Aorta (tissue), 5 donors: Measurements from ENCODE around the gene NBEA. TPM values are rescaled to one million over a fixed set of nuclear protein-coding genes. Genes with fewer than 3 reads are reported as not detected.

Experiments
- ATAC-seq: fragments of 200-7000 bp; cut with Tn5 transposase; one replicate; pipeline ENCODE4 v1.9.1; 2022; ENCODE audit warnings: moderate library complexity; ENCODE audit not compliant: low FRiP score
- DNase-seq, 2 donors: peaks; one replicate each; pipeline ENCODE4 v3.0.0-alpha.2; 2020
- H3K27ac ChIP-seq, 2 donors: one replicate each; pipeline ENCODE4 v1.5.1; 2013; ENCODE audit warnings: low read length in 2 of 2, mild to moderate bottlenecking in 2 of 2, moderate library complexity in 2 of 2, control low read depth in 1 of 2, inconsistent platforms in 1 of 2, low read depth in 1 of 2
- H3K27me3 ChIP-seq, 2 donors: one replicate each; pipeline ENCODE4 v1.6.1; 2013; ENCODE audit warnings: control low read depth in 1 of 2, low read length in 1 of 2, mild to moderate bottlenecking in 1 of 2, moderate library complexity in 1 of 2; ENCODE audit not compliant: insufficient read depth in 2 of 2, control insufficient read depth in 1 of 2
- H3K36me3 ChIP-seq, 2 donors: one replicate each; pipeline ENCODE4 v1.6.1; 2013; ENCODE audit warnings: control low read depth in 1 of 2, low read length in 1 of 2, mild to moderate bottlenecking in 1 of 2; ENCODE audit not compliant: insufficient read depth in 2 of 2, control insufficient read depth in 1 of 2
- H3K4me1 ChIP-seq, 2 donors: one replicate each; pipeline ENCODE4 v1.6.1; 2013; ENCODE audit warnings: low read length in 2 of 2, control low read depth in 1 of 2, mild to moderate bottlenecking in 1 of 2, moderate library complexity in 1 of 2; ENCODE audit not compliant: insufficient read depth in 2 of 2, control insufficient read depth in 1 of 2
- H3K4me3 ChIP-seq, 2 donors: one replicate each; pipeline ENCODE4 v1.5.1; 2013; ENCODE audit warnings: low read length in 2 of 2, control low read depth in 1 of 2, mild to moderate bottlenecking in 1 of 2
- H3K9me3 ChIP-seq: one replicate; pipeline ENCODE4 v1.6.1; 2013; ENCODE audit warnings: mild to moderate bottlenecking, low read length; ENCODE audit not compliant: control insufficient read depth
- WGBS, 2 donors: extraction: QIAGEN DNeasy Blood & Tissue Kit; methylation state at CpG; one replicate each; pipeline ENCODE4 v1.1.7; 2013; 5-methylcytosine and 5-hydroxymethylcytosine counted together
- intact Hi-C, 2 donors: fragments of 100-400 bp; cut with DNase I; formaldehyde crosslinking; loops; one replicate each; pipeline versions ENCODE4 v1.14.2 to v1.15.0; 2022
- polyA plus RNA-seq, 2 donors: library from polyadenylated mRNA; stranded (reverse); fragments of 200-250 nt; gene quantifications; one replicate each; pipeline ENCODE4 v1.2.3, GENCODE V29; 2013
- total RNA-seq, 2 donors: library from RNA; stranded (reverse); fragmentation: NEBNext Ultra II Directional; extraction: Animal tissue kit (Norgen Biotek cat#: 25700); gene quantifications; one replicate each; pipeline ENCODE4 v1.2.1, GENCODE V29; 2021
- donor health status: healthy with polysubstance abuse.
- donor health status: Bipolar disorder and iron deficiency.
- donor health status: DM: no; HTN: no; CAD: no.
- donor health status: DM: no; HTN: no; CAD: no.
- donor health status: DM: yes; HTN: yes; CAD: no.

Gene NBEA
- total and polyA plus RNA-seq, 4 donors, result 1.9 to 14.7 (median 8.8) TPM

DNA sequence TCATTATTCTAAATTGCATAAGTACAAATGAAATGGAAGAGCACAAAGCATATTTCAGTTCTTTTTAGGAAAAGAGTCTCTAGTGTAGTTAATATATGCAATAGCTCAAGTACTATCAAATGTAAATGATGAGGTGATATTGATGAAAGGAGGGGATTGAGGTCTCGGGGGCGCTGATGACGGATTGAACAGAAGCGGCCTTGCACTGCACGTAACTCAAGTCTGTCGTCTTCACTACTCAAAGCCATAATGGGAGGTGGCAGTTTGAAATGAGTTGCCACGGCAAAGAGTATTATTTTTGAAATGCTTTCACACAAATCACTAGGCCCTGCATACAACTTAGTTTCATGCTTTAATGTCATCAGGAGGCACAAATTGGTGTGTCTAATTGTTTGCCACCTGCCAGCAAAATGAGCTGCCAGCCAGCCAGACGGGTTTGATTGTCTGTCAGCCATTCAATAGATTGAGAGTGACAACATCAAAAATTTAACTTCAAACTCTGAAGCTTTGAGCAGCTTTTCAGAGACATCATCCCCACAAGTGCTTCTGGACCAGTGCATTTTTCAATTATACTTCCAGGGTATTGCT, 256.6 kb downstream of the NBEA start:
- Histone ChIP-seq H3K27ac (no peak overlapping the region), H3K9me3 (no peaks in the 10 kb centered on the region), H3K27me3 (no peaks in the 10 kb centered on the region), H3K36me3 (no peaks in the 10 kb centered on the region), H3K4me3 (no peak overlapping the region), H3K4me1 (no peaks in the 10 kb centered on the region)
- intact Hi-C loops, result no loop called here
- ATAC-seq (no peak), DNase-seq (no peak)
- 87 to 89% methylated on average over 8 of the region's 8 CpGs for WGBS, 2 donors

DNA sequence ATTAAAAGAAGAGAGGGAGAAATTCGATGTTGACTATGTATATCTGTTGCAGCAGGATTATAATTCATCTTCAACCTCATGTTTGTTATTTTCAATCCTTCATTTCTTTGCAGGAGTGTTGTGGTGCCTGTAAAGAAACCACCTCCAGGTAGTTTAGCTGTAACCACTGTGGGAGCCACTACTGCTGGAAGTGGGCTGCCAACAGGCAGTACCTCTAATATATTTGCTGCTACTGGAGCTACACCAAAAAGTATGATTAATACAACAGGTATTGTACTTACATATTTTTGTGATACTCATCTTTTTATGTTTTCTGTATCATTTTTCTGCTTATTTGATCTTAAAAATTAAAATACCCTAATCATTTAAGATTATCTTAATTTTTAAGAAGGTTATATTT, 266.5 kb downstream of the NBEA start:
- H3K4me1 ChIP-seq, result no peaks in the 10 kb centered on the region
- no peaks in the 10 kb centered on the region for H3K9me3 ChIP-seq
- no peak for DNase-seq
- no peak overlapping the region for H3K4me3 ChIP-seq
- intact Hi-C loops, result no loop called here
- H3K27me3 ChIP-seq, result no peaks in the 10 kb centered on the region
- no peaks in the 10 kb centered on the region for H3K36me3 ChIP-seq
- no peak for ATAC-seq
- H3K27ac ChIP-seq, result no peak overlapping the region
- WGBS, 2 donors, result 89 to 91% methylated on average over 1 of the region's 1 CpG

DNA sequence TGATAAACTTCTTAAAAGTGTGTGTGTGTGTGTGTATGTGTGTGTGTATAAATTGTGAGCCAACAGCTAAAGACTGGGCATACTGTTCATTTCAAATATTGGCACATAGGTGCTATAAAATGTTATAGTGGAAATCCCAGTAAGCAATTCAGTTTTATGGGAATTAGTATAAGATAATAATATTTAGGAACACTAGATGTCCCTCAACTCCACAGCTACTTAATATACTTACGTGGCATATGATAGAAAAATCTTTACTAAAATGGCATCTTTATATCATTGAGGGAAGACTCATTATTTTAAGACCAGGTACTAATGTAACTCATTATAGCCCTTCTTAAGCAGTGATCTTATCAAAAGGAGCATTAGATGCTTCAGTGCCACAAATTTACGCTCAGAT, 268.2 kb downstream of the NBEA start:
- intact Hi-C loops, result no loop called here
- Histone ChIP-seq H3K36me3 (no peaks in the 10 kb centered on the region), H3K4me3 (no peak overlapping the region), H3K27ac (no peak overlapping the region), H3K9me3 (no peaks in the 10 kb centered on the region), H3K27me3 (no peaks in the 10 kb centered on the region), H3K4me1 (no peaks in the 10 kb centered on the region)
- DNase-seq (no peak), ATAC-seq (no peak)
- whole genome bisulfite sequencing, 2 donors, result 76 to 82% methylated on average over 2 of the region's 2 CpGs

DNA sequence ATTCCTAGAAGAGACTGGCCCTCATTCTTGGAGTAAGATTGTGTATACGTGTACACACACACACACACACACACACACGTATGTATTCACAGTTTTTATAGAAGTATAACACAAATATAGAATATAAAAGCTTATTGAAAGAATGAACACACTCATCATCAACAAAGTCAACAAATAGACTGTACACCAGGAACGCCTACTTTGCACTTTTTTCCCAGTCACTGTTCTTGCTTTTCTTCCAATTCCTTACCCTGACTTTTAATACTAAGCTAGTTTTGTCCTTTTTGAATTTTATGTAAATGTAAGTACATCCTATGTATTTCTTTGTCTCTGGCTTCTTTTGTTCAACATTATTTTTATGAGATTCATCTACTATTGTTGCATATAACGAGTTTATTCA, 269.9 kb downstream of the NBEA start:
- H3K4me3 ChIP-seq, result no peak overlapping the region
- ATAC-seq, result no peak
- 90 to 92% methylated on average over 4 of the region's 4 CpGs for WGBS, 2 donors
- DNase-seq, result no peak
- H3K27me3 ChIP-seq, result no peaks in the 10 kb centered on the region
- intact Hi-C loops, result no loop called here
- no peak overlapping the region for H3K27ac ChIP-seq
- H3K36me3 ChIP-seq, result no peaks in the 10 kb centered on the region
- H3K9me3 ChIP-seq, result no peaks in the 10 kb centered on the region
- H3K4me1 ChIP-seq, result no peaks in the 10 kb centered on the region

DNA sequence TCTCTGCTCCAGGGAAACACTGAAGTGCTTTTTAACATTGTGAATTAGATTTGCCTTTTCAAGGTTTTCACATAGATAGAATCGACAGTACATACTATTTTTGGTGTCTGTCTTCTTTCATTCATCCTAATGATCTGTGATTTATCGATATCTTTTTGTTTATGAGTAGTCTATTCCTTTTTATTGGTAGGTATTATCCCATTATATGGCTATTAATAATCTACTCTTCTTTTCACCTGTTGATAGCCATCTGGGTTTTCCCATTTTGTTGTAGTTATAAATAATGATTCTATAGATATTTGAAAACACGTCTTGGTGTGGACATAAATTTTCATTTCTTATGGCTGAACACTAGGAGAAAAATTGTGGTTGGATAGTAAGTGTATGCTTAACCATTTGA, 271.8 kb downstream of the NBEA start:
- H3K9me3 ChIP-seq, result no peaks in the 10 kb centered on the region
- intact Hi-C loops, result no loop called here
- no peak for ATAC-seq
- no peak overlapping the region for H3K27ac ChIP-seq
- no peaks in the 10 kb centered on the region for H3K4me1 ChIP-seq
- WGBS, 2 donors, result 91 to 92% methylated on average over 3 of the region's 3 CpGs
- DNase-seq, result no peak
- H3K36me3 ChIP-seq, result no peaks in the 10 kb centered on the region
- H3K4me3 ChIP-seq, result no peak overlapping the region
- no peaks in the 10 kb centered on the region for H3K27me3 ChIP-seq

DNA sequence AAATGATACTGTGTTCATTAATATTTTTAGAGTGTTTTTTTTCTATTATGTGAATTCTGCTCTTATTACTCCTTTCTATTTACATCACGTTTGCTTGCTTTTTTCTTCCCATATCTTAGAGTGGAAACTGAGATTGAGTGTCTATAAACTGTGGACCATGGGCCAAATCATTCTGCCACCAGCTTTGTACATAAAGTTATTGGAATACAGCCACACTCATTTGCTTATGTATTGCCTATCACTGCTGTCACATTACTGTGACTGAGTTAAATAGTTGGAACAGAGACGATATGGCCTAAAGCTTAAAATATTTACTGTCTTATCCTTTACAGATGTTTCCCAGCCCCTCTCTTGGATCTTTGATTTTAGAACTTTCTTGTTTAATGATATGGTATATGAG, 274.1 kb downstream of the NBEA start:
- intact Hi-C loops, result no loop called here
- 32 to 55% methylated on average over 2 of the region's 2 CpGs for WGBS, 2 donors
- DNase-seq, result no peak

DNA sequence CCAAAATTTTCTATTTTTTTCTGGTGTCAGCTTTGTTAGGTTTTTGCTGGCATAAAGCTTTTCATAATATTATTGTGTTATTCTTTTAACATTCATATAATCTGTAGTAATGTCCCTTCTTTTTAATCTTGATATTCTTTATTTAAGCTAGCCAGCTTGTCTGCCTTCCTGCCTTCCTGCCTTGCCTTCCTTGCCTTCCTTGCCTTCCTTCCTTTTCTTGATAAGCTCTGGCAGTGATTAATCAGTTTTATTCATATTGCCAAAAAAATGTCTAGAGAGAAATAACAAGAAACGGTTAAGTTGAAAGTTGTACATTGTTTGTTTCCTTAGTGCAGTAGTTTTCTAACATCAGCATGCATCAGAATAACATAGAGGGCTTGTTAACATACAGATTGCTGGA, 277.0 kb downstream of the NBEA start:
- intact Hi-C loops, result no loop called here
- ATAC-seq (no peak), DNase-seq (no peak)
- no peak overlapping the region for H3K27ac ChIP-seq
- H3K4me1 ChIP-seq, result no peaks in the 10 kb centered on the region
- H3K4me3 ChIP-seq, result no peak overlapping the region
- H3K36me3 ChIP-seq, result peaks cover 0 to 3% of the 10 kb centered on the region in 2 donors
- H3K9me3 ChIP-seq, result no peaks in the 10 kb centered on the region
- WGBS, 2 donors, result 12 to 17% methylated on average over 1 of the region's 1 CpG
- no peaks in the 10 kb centered on the region for H3K27me3 ChIP-seq

More for the DNA sequence above, 274.1 kb downstream of the NBEA start:
- no peaks in the 10 kb centered on the region for H3K4me1 ChIP-seq
- no peak overlapping the region for H3K27ac ChIP-seq
- ATAC-seq, result no peak
- no peaks in the 10 kb centered on the region for H3K27me3 ChIP-seq
- H3K4me3 ChIP-seq, result no peak overlapping the region
- H3K36me3 ChIP-seq, result peaks cover 0 to 3% of the 10 kb centered on the region in 2 donors
- no peaks in the 10 kb centered on the region for H3K9me3 ChIP-seq

DNA sequence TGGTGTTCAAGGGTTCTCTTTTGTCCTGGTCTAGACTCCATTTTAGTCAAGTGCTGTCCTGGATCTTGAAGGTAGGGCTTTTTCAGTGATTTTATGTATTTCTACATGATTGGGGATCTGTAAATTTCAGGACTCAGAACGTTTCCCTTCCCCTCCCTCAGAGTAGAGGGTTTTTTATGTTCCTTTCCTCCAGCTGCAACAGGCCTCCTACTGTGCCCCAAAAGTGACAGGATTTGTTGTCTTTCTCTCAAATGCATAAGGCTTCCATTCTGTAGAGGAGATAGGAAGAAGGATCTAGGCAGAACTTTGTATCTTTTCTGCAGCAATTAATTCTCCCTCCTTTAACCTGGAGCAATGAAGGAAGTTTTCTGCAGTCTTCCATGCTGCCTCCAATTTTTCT, 283.1 kb downstream of the NBEA start:
- H3K4me1 ChIP-seq, result no peaks in the 10 kb centered on the region
- no peak for ATAC-seq
- WGBS, 2 donors, result 48 to 75% methylated on average over 1 of the region's 1 CpG
- no peaks in the 10 kb centered on the region for H3K9me3 ChIP-seq
- no peaks in the 10 kb centered on the region for H3K27me3 ChIP-seq
- no peak for DNase-seq
- no peak overlapping the region for H3K27ac ChIP-seq
- H3K4me3 ChIP-seq, result no peak overlapping the region
- intact Hi-C loops, result no loop called here
- H3K36me3 ChIP-seq, result no peaks in the 10 kb centered on the region

DNA sequence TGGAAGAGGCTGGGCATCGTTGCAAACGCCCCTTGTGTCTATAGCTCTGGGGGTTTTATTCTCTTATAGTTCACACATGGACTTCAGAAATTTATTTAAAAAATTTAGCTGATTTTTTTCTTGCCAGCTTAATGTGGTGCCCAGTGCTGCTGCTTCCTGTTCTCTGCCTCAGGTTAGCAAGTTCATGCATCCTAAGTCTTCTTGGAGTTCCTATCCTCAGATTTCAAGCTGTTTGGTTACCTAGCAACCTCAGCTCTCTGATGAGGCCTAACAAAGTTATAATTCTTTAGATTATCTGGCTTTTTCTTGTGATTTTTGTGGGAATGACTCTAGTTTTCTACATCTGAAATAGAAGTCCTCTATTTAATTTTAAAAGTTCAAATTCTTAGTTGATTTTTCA, 283.5 kb downstream of the NBEA start:
- DNase-seq, result no peak
- intact Hi-C loops, result no loop called here
- Histone ChIP-seq H3K27ac (no peak overlapping the region), H3K27me3 (no peaks in the 10 kb centered on the region), H3K9me3 (no peaks in the 10 kb centered on the region), H3K4me3 (no peak overlapping the region), H3K36me3 (no peaks in the 10 kb centered on the region), H3K4me1 (no peaks in the 10 kb centered on the region)
- ATAC-seq, result no peak
- 90 to 97% methylated on average over 2 of the region's 2 CpGs for WGBS, 2 donors
